ENCODE data around the gene CBARP.

Gene CBARP

GRCh38 chr19:1237027-1237659, 662 bp downstream of the CBARP start (continued):
- TF ChIP-seq YY2 (tag by site-specific recombination; IDR thresholded peaks at IDR 0.05): 0 out of 2 replicates have a peak, but pooled peaks have one; percentile 30
- TF ChIP-seq ZNF324 (tag by site-specific recombination; IDR thresholded peaks at IDR 0.05): no peak
- peak; percentile 76 for TF ChIP-seq ZBTB8A (tag by site-specific recombination; IDR thresholded peaks at IDR 0.05)
- TF ChIP-seq PATZ1 (tag by site-specific recombination; IDR thresholded peaks at IDR 0.05): peak; percentile 95
- no peak for TF ChIP-seq ZNF2 (tag by site-specific recombination; IDR thresholded peaks at IDR 0.05)
- no peak for TF ChIP-seq ZSCAN16 (tag by site-specific recombination; IDR thresholded peaks at IDR 0.05)
- no peak for TF ChIP-seq SP7 (tag by site-specific recombination; IDR thresholded peaks at IDR 0.05)
- TF ChIP-seq ZFP3 (tag by site-specific recombination; IDR thresholded peaks at IDR 0.05; ENCODE audit: low read depth): no peak
- TF ChIP-seq AEBP2 (tag by site-specific recombination; IDR thresholded peaks at IDR 0.05; ENCODE audit: borderline replicate concordance): no peak
- no peak for TF ChIP-seq ZNF138 (tag by site-specific recombination; IDR thresholded peaks at IDR 0.05; ENCODE audit: borderline replicate concordance)
- TF ChIP-seq ZFP69B (tag by site-specific recombination; IDR thresholded peaks at IDR 0.05): peak; percentile 22; the same call in 1 of the 2 replicates
- no peak for TF ChIP-seq ZNF48 (tag by site-specific recombination; IDR thresholded peaks at IDR 0.05)
- peak; percentile 26 for TF ChIP-seq SP2 (tag by site-specific recombination; IDR thresholded peaks at IDR 0.05)
- TF ChIP-seq GLI4 (tag by site-specific recombination; IDR thresholded peaks at IDR 0.05): no peak
- TF ChIP-seq ZBTB6 (tag by site-specific recombination; IDR thresholded peaks at IDR 0.05): no peak
- TF ChIP-seq SP3 (tag by site-specific recombination; IDR thresholded peaks at IDR 0.05): peak; percentile 24; the same call in 1 of the 2 replicates
- TF ChIP-seq ZBTB20 (tag by site-specific recombination; IDR thresholded peaks at IDR 0.05): peak; percentile 92
- TF ChIP-seq ZNF302 (tag by site-specific recombination; IDR thresholded peaks at IDR 0.05; ENCODE audit: low read depth): no peak
- no peak for TF ChIP-seq BCL11B (tag by site-specific recombination; IDR thresholded peaks at IDR 0.05; ENCODE audit: low read depth)
- TF ChIP-seq TRIM28 (IDR thresholded peaks at IDR 0.05; ENCODE audit: borderline replicate concordance, low read length): no peak
- TF ChIP-seq KLF8 (tag by site-specific recombination; IDR thresholded peaks at IDR 0.05): 0 out of 2 replicates have a peak, but pooled peaks have one; percentile 65
- no peak for TF ChIP-seq ZNF19 (tag by site-specific recombination; IDR thresholded peaks at IDR 0.05; ENCODE audit: low read depth)
- TF ChIP-seq ZNF239 (tag by site-specific recombination; IDR thresholded peaks at IDR 0.05): no peak
- no peak for TF ChIP-seq MEIS1 (CRISPR knock-in tag; IDR thresholded peaks at IDR 0.05; ENCODE audit: borderline replicate concordance)
- 0 out of 2 replicates have a peak, but pooled peaks have one; percentile 39 for TF ChIP-seq ZBTB48 (tag by site-specific recombination; IDR thresholded peaks at IDR 0.05)
- TF ChIP-seq ZNF488 (tag by site-specific recombination; IDR thresholded peaks at IDR 0.05): no peak
- TF ChIP-seq ZNF600 (tag by site-specific recombination; IDR thresholded peaks at IDR 0.05): no peak; the same call in 1 of the 2 replicates
- TF ChIP-seq ZNF518A (tag by site-specific recombination; conservative IDR thresholded peaks at IDR 0.05; ENCODE audit: low read depth): no peak
- no peak for TF ChIP-seq ZNF529 (tag by site-specific recombination; IDR thresholded peaks at IDR 0.05; ENCODE audit: insufficient replicate concordance)
- TF ChIP-seq EGR2 (tag by site-specific recombination; IDR thresholded peaks at IDR 0.05; ENCODE audit: low read depth): peak; percentile 75
- TF ChIP-seq ZFP41 (tag by site-specific recombination; IDR thresholded peaks at IDR 0.05; ENCODE audit: borderline replicate concordance): no peak

Measured in HEK293 (cell line).